Medulla oblongata (tissue), 1 donor: Measurements from ENCODE around the gene MVD.
A peak's percentile ranks its signal among the peaks of the same experiment; 100 is the strongest.

ENCODE experiments used
- DNase-seq: peaks from one replicate; pipeline ENCODE4 v3.0.0-alpha.2; 2015; ENCODE audit errors: extremely low spot score

Gene MVD

DNA sequence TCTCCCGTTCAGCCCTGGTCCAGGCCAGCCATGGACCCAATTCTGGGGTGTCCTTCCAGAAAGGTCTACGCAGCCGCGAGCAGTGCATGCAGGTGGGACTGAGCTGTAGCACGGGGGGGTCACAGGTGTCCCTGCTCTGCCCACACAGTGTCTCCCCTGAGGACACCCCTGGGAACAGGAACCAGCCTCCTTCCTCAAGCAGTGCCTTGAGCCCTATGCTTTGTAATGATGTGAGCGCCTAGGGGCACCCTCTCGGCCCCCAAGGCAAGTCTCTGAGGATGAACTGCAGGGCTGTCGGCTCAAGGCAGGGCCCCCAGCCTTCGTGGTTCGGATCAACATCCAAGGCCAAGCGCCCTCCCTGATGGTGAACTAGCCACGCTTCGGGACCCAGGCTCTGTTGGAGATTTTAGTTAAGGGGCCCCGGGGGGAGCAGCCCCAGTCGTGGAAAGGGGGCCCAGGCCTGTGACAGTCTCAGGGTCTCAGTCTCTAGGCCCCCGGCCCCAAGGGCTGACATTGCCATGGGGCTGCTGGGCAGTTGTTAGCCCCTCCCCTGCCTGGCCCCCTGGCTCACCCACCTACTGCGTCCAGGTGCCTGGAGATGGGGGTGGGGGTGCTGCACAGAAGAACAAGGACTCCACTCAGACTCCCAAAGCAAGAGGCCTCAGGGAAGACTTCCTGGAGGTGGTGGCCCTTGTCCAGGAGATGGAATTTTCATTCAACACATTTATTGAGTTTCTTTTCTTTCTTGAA is 22.2 kb downstream of the MVD start:
- DNase-seq: no peak

DNA sequence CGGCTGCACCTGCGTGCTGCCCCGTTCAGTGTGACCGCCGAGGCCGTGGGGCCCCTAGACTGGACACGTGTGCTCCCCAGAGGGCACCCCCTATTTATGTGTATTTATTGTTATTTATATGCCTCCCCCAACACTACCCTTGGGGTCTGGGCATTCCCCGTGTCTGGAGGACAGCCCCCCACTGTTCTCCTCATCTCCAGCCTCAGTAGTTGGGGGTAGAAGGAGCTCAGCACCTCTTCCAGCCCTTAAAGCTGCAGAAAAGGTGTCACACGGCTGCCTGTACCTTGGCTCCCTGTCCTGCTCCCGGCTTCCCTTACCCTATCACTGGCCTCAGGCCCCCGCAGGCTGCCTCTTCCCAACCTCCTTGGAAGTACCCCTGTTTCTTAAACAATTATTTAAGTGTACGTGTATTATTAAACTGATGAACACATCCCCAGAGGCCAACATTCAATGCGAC is 22.8 kb downstream of the MVD start:
- no peak for DNase-seq

DNA sequence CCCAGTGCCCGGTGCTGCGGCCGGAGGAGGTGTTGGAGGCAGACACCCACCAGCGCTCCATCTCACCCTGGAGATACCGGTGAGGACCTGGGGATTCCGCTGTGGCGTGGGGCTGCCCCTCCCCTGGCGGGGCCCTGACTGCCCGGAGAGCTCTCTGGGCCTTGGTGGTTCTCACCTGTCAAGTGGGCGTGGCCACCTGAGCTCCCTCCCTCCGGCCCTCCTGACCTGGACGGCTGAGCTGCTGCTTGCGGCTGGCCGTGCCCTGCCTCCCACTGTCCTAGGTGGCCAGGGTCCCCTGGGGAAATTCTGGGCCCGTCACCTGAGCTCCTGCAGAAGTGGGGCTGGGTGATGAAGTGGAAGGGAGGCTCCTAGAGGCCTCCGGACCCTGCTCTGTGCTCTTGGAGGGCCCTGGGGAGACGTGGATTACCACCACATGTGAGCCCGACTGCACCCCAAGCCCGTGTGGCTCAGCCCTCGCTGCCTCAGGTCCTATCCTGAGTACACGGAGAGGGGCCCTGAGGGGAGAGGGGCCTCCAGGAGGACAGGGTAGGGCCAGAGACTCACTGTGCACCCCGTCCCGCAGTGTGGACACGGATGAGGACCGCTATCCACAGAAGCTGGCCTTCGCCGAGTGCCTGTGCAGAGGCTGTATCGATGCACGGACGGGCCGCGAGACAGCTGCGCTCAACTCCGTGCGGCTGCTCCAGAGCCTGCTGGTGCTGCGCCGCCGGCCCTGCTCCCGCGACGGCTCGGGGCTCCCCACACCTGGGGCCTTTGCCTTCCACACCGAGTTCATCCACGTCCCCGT is 23.5 kb downstream of the MVD start:
- DNase-seq: no peak

DNA sequence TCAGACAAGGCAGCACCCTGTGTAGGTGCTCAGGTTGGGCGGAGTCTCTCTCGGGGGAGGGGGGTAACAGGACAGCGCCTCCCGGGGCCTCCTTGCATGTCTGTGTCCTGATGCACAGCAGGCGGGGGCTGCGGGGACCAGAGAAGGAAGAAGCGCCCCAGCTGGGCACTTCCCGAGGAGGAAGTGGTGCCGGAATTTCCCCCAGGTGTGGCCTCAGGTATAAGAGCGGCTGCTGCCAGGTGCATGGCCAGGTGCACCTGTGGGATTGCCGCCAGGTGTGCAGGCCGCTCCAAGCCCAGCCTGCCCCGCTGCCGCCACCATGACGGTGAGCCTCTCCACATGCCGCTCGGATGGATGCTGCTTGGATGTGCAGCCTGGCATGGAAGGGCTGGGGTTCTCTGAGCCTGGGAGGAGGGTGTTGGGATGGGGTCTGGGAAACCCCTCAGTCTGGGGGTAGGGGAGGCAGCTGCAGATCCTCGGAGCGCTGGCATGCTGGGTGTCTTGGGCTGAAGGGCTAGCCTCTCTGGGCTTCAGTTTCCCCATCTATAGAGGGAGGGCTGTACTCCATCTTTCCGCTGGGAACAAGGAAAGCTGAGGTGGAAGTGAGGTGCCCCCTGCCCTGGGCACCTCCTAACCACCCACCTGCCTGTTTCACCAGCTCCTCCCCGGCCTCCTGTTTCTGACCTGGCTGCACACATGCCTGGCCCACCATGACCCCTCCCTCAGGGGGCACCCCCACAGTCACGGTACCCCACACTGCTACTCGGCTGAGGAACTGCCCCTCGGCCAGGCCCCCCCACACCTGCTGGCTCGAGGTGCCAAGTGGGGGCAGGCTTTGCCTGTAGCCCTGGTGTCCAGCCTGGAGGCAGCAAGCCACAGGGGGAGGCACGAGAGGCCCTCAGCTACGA is 24.3 kb downstream of the MVD start, which contains the start of gene IL17C:
Gene IL17C, plus strand, starts transcription at position 250 of the 908 bp plus-strand sequence. Its CDS starts 70 bp downstream, at position 320.
- no peak for DNase-seq

DNA sequence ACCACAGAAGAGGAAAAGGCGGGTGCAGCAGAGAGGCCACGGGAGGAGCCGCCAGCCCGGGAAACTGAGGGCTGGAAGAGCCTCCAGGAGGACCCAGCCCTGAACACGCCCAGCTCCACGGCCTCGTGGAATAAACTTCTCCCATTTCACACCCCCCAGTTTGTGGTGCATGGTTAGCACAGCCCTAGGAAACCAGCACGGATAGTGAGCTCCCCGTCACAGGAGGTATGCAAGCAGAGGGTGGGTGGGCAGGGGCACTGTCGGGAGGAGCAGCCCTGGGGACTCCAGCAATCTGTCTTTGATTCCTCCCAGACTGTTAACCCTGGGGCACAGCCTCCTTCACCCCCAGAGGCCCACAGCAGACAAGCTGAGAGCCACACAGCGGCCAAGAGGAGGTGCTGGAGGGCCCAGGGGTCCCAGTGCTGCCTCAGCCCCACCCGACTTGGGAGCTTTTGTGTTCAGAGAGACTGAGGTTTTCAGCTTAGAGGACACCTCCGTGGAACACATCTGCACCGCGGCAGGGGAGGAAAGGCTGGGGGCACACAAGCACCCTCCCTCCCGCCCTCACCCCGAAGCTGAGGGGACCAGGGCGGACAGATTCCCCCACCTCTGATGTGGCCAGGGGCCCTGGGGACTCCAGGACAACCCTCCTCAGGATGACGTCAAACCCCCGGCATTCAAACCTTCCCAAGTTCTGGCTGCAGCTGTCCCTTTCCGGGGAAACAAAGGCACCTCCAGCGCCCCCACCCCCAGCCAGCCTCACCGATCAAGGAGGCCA is 26.2 kb downstream of the MVD start:
- no peak for DNase-seq

DNA sequence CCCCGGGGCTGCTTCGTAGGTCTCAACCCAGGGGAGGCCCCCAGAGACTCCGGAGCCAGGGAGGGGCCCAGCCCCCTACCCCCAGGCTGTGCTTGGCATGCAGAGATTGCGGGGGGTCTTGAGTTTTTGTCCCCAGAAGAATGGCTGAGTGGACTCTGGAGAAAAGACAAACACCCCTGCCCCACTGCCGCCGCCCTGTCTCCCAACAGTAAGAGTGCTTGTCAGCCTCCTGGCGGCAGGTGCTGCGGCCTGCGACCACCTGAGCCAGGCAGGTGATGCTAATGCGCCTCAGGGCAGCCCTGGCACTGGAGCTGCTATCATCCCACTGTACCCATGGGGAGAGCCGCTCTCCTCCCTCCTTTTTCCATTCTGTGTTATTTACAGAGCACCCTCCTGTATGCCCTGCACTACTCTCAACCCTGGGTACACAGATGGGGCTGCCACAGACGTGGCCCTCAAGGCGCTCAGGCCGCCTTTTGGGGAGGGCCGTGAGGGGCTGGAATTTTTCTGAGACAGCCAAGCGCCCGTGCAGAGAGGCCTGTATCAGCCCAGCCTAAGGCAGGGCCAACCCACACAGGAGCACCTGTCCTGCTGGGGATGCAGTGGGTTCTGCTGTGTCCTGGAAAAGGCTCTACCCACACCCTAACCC is 27.1 kb downstream of the MVD start:
- DNase-seq: no peak

DNA sequence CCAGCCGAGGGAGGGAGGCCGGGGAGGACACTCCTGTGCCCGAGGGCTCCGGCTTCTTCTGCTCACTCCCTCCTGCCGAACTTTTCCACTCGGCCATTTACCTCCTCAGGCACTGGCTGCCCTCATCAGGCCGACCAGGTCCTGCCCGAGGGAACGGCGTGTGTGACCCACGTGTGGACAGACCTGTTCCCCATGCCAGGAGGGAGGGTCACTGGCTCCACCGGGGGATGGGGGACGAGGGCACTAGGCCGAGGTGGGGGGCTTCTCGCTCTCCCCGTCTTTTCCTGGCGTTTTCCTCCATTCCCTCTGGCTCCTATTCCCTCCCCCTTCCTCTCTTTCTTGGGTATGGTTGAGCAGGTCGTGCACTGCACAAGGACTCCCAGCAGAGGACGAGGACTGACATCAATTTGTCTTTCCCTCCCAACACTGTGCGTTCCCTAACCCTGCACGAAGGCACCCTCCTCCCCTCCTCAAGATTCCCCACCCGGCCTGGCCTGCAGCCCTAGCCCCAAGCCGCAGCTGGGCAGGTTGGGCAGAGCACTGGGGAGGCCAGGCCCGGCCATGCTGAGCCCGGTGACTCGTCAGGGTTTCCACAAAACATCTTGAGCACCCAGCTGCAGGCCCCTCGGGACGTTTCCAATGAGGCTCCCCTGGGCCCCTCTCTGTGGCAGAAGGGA is 27.8 kb downstream of the MVD start:
- no peak for DNase-seq

DNA sequence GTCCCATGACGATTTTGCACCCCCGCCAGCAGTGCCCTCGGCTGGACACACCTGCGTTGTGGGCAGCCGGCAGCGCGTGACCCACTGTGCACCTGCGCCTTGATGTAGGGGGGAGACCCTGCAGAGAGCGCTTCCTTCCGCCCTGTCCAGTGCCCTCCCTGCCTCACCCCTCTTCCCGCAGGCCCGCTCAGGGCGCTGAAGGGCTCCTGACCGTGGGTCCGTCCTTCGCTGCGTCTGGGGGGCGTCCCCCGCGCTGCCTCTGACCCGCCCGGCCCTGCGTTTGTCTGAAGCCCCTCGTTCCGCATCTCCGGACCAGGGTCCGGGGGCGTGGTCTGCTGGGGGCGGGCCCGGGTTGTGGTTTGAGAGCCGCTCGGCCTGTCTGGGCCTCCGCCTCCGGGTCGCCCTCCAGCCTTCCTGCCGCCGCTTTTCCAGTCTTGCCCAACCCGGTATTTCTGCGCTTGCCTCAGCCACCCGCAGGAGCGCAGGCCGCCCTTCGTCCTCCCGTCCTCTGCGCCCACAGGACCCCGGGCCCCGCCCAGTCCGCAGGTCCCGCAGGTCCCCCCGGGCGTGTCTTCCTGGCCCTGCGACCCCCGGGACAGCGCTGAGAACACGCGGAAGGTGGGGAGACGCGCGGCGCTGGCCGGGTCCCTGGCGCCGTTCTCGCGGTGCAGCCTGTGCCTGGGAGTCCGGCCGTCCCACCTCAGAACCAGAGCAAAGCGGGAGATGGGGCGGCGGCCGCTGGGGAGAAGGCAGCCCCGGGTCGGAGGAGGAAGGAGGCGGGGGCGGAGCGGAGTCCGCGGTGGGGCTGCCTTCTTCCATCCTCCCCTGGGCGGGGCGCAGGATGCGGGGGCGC is 28.5 kb downstream of the MVD start:
- no peak for DNase-seq

DNA sequence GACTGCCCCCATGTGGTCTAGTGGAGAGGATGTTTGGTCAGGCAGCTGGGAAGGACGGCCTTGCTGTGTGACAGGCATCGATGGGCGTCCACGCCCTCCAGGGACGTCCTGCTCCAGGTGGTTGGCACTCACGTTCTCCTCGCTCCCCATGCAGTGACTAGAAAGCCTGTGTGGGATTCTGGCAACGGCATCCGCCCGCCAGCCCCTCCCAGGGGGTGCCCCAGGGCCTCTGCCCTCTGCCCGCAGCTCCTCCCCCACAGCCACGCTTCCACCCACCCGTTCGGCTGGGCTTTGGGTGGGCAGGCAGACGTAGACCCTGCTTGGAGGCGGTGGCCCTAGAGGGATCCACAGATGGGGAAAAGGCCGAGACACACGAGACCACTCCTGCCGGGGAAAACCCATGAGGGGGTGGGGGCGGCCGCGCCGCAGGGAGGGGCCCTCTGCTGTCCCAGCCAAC is 29.2 kb downstream of the MVD start:
- peak; percentile 30 for DNase-seq

DNA sequence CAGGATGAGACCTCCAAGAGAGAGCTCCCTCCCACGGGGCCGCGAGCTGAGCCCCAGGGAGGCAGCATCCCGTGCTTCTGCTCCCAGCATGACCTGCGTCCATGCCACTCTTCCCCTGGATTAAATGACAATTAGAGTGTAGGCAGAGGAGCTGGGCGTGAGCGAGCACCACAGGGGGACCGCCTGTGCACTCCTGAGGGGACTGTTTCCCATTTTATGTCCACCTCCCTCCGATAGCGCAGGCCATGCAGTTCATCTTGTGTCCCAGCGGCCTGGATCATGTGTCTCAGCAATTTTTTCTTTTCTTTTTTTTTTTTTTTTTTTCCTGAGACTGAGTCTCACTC is 30.3 kb downstream of the MVD start:
- no peak for DNase-seq

DNA sequence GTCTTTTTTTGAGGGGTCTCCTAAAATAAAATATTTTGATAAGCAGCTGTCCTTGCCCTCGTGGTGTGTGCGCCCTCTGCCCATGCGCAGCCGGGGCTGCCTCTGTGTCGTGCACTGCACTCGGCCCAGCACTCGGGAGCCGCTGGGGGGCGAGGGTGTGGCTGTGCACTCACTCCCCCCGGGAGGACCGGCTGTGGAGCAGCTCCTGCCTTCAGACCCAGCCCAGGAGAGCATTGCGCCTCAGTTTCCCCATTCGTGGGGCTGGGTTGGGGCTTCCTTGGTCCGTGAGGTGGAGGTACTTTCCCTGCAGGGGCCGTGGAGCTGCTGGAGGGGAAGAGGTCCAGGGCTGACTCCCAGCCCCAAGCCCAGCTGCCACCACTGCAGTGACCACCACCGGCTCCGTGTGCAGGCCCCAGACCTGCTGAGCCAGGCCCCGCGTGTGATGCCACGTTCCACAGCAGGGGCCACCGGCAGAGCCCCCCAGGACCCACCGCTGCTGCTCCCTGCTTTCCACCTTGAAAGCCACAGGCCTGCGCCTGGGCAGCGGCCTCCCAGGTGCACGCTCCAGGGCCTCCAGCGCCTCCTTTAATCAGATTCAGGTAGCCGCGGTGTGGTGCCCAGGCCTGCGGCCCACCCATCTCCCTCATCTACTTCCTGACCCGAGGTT is 30.8 kb downstream of the MVD start:
- no peak for DNase-seq

DNA sequence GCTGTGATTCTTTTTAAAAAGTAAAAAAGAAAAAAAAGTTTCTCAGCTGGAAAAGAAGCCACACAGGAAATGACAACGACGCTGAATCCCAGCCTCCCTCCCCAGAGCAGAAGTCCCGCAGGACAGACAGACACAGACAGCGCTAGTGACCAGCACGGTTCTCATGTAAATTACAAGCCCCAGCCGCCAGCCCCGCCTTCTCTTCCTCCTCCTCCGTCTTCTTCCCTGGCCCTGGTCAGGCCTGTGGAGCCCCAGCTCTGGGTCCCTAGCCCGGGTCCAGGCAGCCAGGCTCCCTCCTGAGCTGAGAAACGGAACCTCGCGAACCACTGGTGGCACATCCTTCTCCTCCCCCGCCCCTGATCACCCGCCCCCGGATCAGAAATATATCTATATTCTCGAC is 31.5 kb downstream of the MVD start:
- no peak for DNase-seq

DNA sequence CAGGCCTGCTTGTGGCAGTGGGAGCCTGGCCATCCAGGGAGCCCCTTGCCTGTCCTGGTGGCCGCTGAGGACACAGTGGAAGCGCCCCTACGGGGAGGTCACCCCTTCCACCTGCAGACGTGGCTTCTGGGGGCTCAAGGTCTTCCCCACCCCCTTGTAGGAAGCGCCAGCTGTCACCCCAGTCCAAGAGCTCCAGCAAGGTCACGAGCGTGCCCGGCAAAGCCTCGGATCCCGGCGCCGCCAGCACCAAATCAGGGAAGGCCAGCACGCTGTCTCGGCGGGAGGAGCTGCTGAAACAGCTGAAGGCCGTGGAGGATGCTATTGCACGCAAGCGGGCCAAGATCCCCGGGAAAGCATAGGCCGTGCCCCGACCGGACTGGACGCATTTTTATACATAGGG is 31.9 kb downstream of the MVD start:
- no peak for DNase-seq

DNA sequence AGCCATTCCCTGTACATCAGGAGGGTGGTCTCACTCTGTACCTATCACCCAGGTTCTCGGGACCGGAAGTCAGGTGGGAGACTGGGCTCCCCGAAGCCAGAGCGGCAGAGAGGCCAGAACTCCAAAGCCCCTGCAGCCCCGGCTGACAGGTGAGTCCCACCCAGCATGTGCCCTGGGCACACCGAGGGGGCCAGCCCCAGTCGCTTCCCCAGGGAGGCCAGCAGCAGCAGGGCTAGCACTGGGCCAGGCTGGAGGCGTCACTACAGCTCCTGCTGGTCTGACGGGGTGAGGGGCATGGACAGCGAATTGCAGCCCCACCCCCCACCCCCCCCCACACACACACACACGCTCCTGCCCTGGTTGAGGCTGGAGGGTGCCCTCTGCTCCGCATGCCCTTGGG is 32.5 kb downstream of the MVD start:
- DNase-seq: no peak

DNA sequence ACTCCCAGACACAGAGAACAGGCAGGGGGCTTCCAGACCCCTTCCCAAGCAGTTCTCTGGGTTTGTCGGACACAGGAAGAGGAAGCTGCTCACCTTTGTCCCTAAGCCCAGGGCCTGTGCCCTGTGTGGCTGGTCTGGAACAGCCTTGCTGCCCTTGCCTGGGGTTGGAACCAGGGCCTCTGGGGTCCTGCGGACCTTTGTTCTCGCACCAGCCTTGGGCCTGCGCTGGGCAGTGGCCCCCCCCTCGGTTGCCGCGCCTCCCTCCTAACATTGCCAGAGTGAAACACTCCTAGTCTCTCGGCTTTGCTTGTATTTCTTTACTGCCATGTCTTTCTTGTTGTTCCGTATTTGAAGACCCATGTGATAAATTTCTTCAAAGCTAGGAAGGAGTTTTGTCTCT is 33.1 kb downstream of the MVD start:
- no peak for DNase-seq

DNA sequence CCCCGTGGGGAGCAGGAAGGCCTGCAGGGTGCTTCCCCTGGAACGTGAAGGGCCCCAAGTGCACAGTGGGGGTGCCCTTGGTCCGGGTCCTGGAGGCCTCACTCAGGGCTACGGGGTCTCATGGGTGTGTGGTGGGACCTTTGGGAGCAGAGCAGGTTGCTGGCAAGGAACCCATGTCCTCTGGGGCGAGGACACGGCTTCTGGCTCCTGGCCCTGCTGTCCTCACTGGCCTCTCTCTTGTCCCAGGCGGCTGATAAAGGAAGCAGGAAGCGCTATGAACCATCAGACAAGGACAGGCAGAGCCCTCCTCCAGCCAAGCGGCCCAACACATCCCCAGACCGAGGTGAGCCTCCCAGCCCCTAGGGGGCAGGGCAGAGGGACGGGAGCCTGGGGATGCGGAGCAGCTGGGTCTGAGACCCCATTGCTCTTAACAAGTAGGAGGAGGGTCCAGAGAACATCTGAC is 34.3 kb downstream of the MVD start:
- DNase-seq: no peak

DNA sequence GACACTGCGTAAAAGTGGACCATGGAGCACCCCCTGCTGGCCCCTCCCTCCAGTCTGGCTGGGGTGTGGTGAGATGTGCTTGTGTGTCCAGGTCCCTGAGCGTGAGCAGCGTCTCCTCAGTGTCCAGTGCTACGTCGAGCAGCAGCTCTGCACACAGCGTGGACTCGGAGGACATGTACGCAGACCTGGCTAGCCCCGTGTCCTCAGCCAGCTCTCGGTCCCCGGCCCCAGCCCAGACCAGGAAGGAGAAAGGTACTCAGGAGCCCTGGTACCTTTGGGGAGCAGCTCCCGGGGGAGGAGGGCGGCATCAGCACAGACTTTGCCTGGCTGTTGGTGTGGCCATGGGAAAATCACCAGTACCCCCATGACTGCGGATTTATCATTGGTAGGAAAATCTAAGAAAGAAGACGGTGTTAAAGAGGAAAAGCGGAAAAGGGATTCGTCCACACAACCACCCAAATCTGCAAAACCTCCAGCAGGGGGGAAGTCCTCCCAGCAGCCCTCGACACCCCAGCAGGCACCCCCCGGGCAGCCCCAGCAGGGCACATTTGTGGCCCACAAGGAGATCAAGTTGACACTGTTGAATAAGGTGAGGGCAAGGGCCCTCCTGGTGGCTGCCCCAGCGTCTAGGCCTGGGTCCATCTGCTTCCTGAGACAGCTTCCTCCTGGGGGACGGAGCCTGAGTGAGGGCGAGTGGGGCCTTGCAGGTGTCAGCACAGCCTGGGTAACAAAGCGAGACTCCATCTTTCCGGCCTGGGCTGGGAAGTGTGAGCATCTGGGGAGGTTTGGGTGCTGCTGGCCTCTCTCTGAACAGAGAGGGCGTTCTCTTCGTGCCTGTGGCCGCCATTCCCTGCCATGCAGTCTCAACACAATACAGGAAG is 35.1 kb downstream of the MVD start:
- no peak for DNase-seq

DNA sequence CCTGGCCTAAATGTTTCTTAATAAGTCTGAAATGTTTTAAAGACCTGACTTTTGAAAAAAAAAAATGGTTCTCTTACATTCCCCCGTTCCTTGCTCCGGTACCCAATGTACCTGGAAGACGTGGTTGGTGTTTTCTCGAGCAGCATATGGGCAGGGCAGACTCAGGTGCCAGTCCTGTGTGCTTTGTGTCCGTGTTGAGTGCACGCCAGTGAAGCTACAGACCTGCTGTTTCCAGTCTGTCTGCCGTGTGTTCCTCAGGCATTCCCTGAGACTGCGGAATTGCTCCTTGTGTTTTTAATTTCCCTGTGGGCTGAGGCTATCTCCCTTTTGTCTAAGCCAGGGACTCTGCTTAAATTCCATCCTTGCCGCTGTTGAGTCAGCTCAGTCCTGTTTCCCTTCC is 36.2 kb downstream of the MVD start:
- no peak for DNase-seq
